K562 (cell line): ENCODE measurements around the gene AHNAK. TPM values are rescaled to one million over a fixed set of nuclear protein-coding genes. Genes with fewer than 3 reads are reported as not detected.

Source experiments
- EHMT2 ChIP-seq: fragments of 450-650 bp; IDR thresholded peaks from 2 replicates; pipeline ENCODE4 v1.6.1; 2018; ENCODE audit warnings: antibody characterized with exemption
- KLF1 ChIP-seq: fragments of 450-650 bp; IDR thresholded peaks from 2 replicates; pipeline ENCODE4 v1.6.1; 2016; ENCODE audit warnings: missing genetic modification characterization, missing compliant biosample characterization
- PHB2 ChIP-seq: fragments of 450-650 bp; IDR thresholded peaks from 2 replicates; pipeline ENCODE4 v1.6.1; 2017; ENCODE audit warnings: low read depth
- TCF3 ChIP-seq: sonication (generic); formaldehyde crosslinking; IDR thresholded peaks from 2 replicates; pipeline ENCODE4 v1.4.0; 2020; ENCODE audit warnings: mild to moderate bottlenecking, missing genetic modification reagents
- ZNF311 ChIP-seq: fragments of 250-450 bp; sonication (Bioruptor Pico); IDR thresholded peaks from 2 replicates; pipeline ENCODE4 v1.4.0; 2020; ENCODE audit warnings: mild to moderate bottlenecking, moderate library complexity
- ZNF354B ChIP-seq: fragments of 250-450 bp; sonication (Bioruptor Pico); IDR thresholded peaks from 2 replicates; pipeline ENCODE4 v1.4.0; 2020
- polyA plus RNA-seq, 8 experiments: library from polyadenylated mRNA; depleted of rRNA in 4 of 8; stranded (reverse) in 5 of 8; unstranded in 3 of 8; fragments of >200 nt; fragmentation: Nextera tagmentation in 2 of 8; fragmentation: Illumina TruSeq in 1 of 8; extraction: Ambion mirVana in 2 of 8; extraction: Trizol in 1 of 8; gene quantifications; 2 replicates each; pipeline versions ENCODE4 v1.2.1 to v1.2.3, GENCODE V29; 2011 to 2014; ENCODE audit warnings: inconsistent platforms in 1 of 8, missing spikeins in 1 of 8
- total RNA-seq, 7 experiments: library from RNA; depleted of rRNA in 6 of 7; stranded (reverse); fragments of >200 nt in 6 of 7; fragmentation: Illumina TruSeq in 2 of 7; extraction: Trizol in 2 of 7; gene quantifications; 2 replicates each; pipeline versions ENCODE4 v1.2.1 to v1.2.3, GENCODE V29; 2011 to 2021; ENCODE audit warnings: low replicate concordance in 1 of 7
- TF ChIP-seq, protein P1 (sequence below), 2 experiments: fragments of 200-800 bp in 1 of 2; sonication (Bioruptor generic) in 1 of 2; sonication (generic) in 1 of 2; formaldehyde crosslinking in 1 of 2; IDR thresholded peaks in 1 of 2; conservative IDR thresholded peaks in 1 of 2; 2 replicates each; pipeline versions ENCODE4 v1.5.0 to v1.6.1; 2016 to 2020; ENCODE audit warnings: missing compliant biosample characterization in 1 of 2, missing genetic modification characterization in 1 of 2, missing genetic modification reagents in 1 of 2
- TF ChIP-seq, protein P2 (sequence below): fragments of 450-650 bp; IDR thresholded peaks from 2 replicates; pipeline ENCODE4 v1.6.1; 2016; ENCODE audit warnings: mild to moderate bottlenecking, moderate library complexity
- TF ChIP-seq, protein P3 (sequence below): fragments of 450-650 bp; IDR thresholded peaks from 2 replicates; pipeline ENCODE4 v1.6.1; 2018; ENCODE audit not compliant: partially characterized antibody

Gene AHNAK
- total and polyA plus RNA-seq, 9 of the 15 experiments (the other 6 are each of a cell fraction or from before 2014, with no cell fraction given): 1.5 to 89.7 (median 45.0) TPM

DNA sequence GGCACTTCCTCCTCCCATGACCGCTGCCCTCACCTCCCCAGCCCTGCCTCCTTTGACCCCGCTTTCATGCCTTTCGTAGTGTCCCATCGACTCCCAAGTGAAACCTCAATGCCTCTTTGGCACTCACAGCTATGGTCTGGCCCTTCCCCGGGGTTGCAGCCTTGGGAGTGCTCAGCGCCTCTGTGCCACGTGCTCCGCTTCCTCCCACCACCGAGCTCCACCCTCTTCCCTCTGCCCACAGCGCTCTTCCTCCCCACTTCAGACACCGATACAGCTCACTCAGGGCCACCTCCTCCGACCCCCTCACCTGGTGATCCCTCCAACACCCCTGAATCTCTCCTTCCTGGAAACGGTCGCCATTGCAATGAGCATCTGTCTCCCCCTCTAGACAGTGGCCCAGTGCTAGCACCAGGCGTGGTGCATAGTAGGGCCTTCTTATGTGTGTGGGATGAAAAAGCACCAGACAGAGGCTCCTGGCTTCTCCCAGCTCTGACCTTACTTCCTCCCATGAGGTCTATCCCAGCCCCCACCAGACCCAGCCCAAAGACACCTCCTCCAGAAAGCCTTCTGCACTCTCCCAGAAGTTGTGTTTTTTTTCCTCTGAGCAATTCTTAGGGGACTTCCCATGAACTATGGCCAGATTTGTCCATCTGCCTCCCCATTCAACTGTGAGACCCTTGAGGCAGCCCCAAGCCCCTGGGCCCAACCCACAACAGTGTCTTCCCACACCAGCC lies 144.2 kb downstream of the AHNAK start (continued):
- TF ChIP-seq, protein P1, sequence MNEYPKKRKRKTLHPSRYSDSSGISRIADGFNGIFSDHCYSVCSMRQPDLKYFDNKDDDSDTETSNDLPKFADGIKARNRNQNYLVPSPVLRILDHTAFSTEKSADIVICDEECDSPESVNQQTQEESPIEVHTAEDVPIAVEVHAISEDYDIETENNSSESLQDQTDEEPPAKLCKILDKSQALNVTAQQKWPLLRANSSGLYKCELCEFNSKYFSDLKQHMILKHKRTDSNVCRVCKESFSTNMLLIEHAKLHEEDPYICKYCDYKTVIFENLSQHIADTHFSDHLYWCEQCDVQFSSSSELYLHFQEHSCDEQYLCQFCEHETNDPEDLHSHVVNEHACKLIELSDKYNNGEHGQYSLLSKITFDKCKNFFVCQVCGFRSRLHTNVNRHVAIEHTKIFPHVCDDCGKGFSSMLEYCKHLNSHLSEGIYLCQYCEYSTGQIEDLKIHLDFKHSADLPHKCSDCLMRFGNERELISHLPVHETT (CRISPR knock-in tag; conservative IDR thresholded peaks at IDR 0.05 in 1 of 2, IDR thresholded peaks at IDR 0.05 in 1 of 2): 0 out of 4 replicates have a peak, but pooled peaks of 1 of the 2 experiments have one; percentile 27
- TF ChIP-seq, protein P2, sequence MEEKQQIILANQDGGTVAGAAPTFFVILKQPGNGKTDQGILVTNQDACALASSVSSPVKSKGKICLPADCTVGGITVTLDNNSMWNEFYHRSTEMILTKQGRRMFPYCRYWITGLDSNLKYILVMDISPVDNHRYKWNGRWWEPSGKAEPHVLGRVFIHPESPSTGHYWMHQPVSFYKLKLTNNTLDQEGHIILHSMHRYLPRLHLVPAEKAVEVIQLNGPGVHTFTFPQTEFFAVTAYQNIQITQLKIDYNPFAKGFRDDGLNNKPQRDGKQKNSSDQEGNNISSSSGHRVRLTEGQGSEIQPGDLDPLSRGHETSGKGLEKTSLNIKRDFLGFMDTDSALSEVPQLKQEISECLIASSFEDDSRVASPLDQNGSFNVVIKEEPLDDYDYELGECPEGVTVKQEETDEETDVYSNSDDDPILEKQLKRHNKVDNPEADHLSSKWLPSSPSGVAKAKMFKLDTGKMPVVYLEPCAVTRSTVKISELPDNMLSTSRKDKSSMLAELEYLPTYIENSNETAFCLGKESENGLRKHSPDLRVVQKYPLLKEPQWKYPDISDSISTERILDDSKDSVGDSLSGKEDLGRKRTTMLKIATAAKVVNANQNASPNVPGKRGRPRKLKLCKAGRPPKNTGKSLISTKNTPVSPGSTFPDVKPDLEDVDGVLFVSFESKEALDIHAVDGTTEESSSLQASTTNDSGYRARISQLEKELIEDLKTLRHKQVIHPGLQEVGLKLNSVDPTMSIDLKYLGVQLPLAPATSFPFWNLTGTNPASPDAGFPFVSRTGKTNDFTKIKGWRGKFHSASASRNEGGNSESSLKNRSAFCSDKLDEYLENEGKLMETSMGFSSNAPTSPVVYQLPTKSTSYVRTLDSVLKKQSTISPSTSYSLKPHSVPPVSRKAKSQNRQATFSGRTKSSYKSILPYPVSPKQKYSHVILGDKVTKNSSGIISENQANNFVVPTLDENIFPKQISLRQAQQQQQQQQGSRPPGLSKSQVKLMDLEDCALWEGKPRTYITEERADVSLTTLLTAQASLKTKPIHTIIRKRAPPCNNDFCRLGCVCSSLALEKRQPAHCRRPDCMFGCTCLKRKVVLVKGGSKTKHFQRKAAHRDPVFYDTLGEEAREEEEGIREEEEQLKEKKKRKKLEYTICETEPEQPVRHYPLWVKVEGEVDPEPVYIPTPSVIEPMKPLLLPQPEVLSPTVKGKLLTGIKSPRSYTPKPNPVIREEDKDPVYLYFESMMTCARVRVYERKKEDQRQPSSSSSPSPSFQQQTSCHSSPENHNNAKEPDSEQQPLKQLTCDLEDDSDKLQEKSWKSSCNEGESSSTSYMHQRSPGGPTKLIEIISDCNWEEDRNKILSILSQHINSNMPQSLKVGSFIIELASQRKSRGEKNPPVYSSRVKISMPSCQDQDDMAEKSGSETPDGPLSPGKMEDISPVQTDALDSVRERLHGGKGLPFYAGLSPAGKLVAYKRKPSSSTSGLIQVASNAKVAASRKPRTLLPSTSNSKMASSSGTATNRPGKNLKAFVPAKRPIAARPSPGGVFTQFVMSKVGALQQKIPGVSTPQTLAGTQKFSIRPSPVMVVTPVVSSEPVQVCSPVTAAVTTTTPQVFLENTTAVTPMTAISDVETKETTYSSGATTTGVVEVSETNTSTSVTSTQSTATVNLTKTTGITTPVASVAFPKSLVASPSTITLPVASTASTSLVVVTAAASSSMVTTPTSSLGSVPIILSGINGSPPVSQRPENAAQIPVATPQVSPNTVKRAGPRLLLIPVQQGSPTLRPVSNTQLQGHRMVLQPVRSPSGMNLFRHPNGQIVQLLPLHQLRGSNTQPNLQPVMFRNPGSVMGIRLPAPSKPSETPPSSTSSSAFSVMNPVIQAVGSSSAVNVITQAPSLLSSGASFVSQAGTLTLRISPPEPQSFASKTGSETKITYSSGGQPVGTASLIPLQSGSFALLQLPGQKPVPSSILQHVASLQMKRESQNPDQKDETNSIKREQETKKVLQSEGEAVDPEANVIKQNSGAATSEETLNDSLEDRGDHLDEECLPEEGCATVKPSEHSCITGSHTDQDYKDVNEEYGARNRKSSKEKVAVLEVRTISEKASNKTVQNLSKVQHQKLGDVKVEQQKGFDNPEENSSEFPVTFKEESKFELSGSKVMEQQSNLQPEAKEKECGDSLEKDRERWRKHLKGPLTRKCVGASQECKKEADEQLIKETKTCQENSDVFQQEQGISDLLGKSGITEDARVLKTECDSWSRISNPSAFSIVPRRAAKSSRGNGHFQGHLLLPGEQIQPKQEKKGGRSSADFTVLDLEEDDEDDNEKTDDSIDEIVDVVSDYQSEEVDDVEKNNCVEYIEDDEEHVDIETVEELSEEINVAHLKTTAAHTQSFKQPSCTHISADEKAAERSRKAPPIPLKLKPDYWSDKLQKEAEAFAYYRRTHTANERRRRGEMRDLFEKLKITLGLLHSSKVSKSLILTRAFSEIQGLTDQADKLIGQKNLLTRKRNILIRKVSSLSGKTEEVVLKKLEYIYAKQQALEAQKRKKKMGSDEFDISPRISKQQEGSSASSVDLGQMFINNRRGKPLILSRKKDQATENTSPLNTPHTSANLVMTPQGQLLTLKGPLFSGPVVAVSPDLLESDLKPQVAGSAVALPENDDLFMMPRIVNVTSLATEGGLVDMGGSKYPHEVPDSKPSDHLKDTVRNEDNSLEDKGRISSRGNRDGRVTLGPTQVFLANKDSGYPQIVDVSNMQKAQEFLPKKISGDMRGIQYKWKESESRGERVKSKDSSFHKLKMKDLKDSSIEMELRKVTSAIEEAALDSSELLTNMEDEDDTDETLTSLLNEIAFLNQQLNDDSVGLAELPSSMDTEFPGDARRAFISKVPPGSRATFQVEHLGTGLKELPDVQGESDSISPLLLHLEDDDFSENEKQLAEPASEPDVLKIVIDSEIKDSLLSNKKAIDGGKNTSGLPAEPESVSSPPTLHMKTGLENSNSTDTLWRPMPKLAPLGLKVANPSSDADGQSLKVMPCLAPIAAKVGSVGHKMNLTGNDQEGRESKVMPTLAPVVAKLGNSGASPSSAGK: peak; percentile 60
- TF ChIP-seq ZNF354B: no peak
- TF ChIP-seq KLF1 (tag): no peak
- no peak for TF ChIP-seq TCF3 (CRISPR knock-in tag)
- TF ChIP-seq EHMT2: no peak
- no peak for TF ChIP-seq PHB2
- TF ChIP-seq ZNF311: no peak
- TF ChIP-seq, protein P3, sequence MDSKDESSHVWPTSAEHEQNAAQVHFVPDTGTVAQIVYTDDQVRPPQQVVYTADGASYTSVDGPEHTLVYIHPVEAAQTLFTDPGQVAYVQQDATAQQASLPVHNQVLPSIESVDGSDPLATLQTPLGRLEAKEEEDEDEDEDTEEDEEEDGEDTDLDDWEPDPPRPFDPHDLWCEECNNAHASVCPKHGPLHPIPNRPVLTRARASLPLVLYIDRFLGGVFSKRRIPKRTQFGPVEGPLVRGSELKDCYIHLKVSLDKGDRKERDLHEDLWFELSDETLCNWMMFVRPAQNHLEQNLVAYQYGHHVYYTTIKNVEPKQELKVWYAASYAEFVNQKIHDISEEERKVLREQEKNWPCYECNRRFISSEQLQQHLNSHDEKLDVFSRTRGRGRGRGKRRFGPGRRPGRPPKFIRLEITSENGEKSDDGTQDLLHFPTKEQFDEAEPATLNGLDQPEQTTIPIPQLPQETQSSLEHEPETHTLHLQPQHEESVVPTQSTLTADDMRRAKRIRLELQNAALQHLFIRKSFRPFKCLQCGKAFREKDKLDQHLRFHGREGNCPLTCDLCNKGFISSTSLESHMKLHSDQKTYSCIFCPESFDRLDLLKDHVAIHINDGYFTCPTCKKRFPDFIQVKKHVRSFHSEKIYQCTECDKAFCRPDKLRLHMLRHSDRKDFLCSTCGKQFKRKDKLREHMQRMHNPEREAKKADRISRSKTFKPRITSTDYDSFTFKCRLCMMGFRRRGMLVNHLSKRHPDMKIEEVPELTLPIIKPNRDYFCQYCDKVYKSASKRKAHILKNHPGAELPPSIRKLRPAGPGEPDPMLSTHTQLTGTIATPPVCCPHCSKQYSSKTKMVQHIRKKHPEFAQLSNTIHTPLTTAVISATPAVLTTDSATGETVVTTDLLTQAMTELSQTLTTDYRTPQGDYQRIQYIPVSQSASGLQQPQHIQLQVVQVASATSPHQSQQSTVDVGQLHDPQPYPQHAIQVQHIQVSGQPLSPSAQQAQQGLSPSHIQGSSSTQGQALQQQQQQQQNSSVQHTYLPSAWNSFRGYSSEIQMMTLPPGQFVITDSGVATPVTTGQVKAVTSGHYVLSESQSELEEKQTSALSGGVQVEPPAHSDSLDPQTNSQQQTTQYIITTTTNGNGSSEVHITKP: peak; percentile 46
